ENCODE data around the gene USP32. TPM values are rescaled to one million over a fixed set of nuclear protein-coding genes. Genes with fewer than 3 reads are reported as not detected.

USP32 gene
- total RNA-seq, 1 experiment from 2014 or later: 62.9 TPM

GRCh38 chr17:60283816-60284215 is 108.1 kb downstream of the USP32 start:
- intact Hi-C loops (cut with micrococcal nuclease): no loop called here
- DNase-seq (ENCODE audit: unreplicated experiment): no peak
- TF ChIP-seq CTCF (IDR thresholded peaks at IDR 0.05; ENCODE audit: unreplicated experiment): no peak
- H3K27me3 Mint-ChIP-seq (ENCODE audit: insufficient read depth, unreplicated experiment): no peaks in the 10 kb centered on the region
- peaks cover 33% of the 10 kb centered on the region for H3K36me3 Mint-ChIP-seq (ENCODE audit: insufficient read depth, unreplicated experiment)
- H3K9me3 Mint-ChIP-seq (ENCODE audit: unreplicated experiment): no peaks in the 10 kb centered on the region
- BruUV-seq (replicated peaks): no TSS peak
- CTCF ChIA-PET: no interaction called here
- POLR2A ChIA-PET: interaction anchor here (0.7 kb wide), 1 partner anchor 35 kb away, joined by 3 read pairs; no protein-coding TSS in a partner anchor
- H3K27ac Mint-ChIP-seq (ENCODE audit: low read depth, unreplicated experiment): no peak overlapping the region
- no peaks in the 10 kb centered on the region for H3K4me1 Mint-ChIP-seq (ENCODE audit: insufficient read depth, unreplicated experiment)
- H3K4me3 Mint-ChIP-seq (ENCODE audit: unreplicated experiment): no peak overlapping the region

GRCh38 chr17:60280673-60281072 is 111.3 kb downstream of the USP32 start:
- H3K4me3 Mint-ChIP-seq (ENCODE audit: unreplicated experiment): no peak overlapping the region
- DNase-seq (ENCODE audit: unreplicated experiment): no peak
- H3K27me3 Mint-ChIP-seq (ENCODE audit: insufficient read depth, unreplicated experiment): no peaks in the 10 kb centered on the region
- ChIA-PET POLR2A (no interaction called here), CTCF (interaction anchor here (0.6 kb wide), 1 partner anchor 136 kb away, joined by 4 read pairs; no protein-coding TSS in a partner anchor)
- no peaks in the 10 kb centered on the region for H3K9me3 Mint-ChIP-seq (ENCODE audit: unreplicated experiment)
- H3K27ac Mint-ChIP-seq (ENCODE audit: low read depth, unreplicated experiment): no peak overlapping the region
- no TSS peak for BruUV-seq (replicated peaks)
- H3K4me1 Mint-ChIP-seq (ENCODE audit: insufficient read depth, unreplicated experiment): no peaks in the 10 kb centered on the region
- intact Hi-C loops (cut with micrococcal nuclease): no loop called here
- peaks cover 23% of the 10 kb centered on the region for H3K36me3 Mint-ChIP-seq (ENCODE audit: insufficient read depth, unreplicated experiment)
- no peak for TF ChIP-seq CTCF (IDR thresholded peaks at IDR 0.05; ENCODE audit: unreplicated experiment)

GRCh38 chr17:60278237-60278636 is 113.7 kb downstream of the USP32 start:
- H3K27ac Mint-ChIP-seq (ENCODE audit: low read depth, unreplicated experiment): peak overlapping the region; percentile 0

GRCh38 chr17:60277258-60277657 is 114.7 kb downstream of the USP32 start:
- ChIA-PET POLR2A (no interaction called here), CTCF (interaction anchor here (0.6 to 0.7 kb wide), 2 partner anchors 10 to 134 kb away, joined by 3 to 4 read pairs; no protein-coding TSS in a partner anchor)
- Mint-ChIP-seq H3K4me1 (ENCODE audit: insufficient read depth, unreplicated experiment) (peaks cover 20% of the 10 kb centered on the region), H3K36me3 (ENCODE audit: insufficient read depth, unreplicated experiment) (peaks cover 10% of the 10 kb centered on the region), H3K27me3 (ENCODE audit: insufficient read depth, unreplicated experiment) (no peaks in the 10 kb centered on the region), H3K9me3 (ENCODE audit: unreplicated experiment) (no peaks in the 10 kb centered on the region), H3K27ac (ENCODE audit: low read depth, unreplicated experiment) (no peak overlapping the region), H3K4me3 (ENCODE audit: unreplicated experiment) (no peak overlapping the region)
- no peak for TF ChIP-seq CTCF (IDR thresholded peaks at IDR 0.05; ENCODE audit: unreplicated experiment)
- intact Hi-C loops (cut with micrococcal nuclease): loop anchor here (10.0 kb wide), 1 partner anchor 118 kb away; the partner anchor contains the start of gene USP32
- DNase-seq (ENCODE audit: unreplicated experiment): no peak
- no TSS peak for BruUV-seq (replicated peaks)

More at GRCh38 chr17:60278237-60278636, 113.7 kb downstream of the USP32 start:
- TF ChIP-seq CTCF (IDR thresholded peaks at IDR 0.05; ENCODE audit: unreplicated experiment): no peak
- DNase-seq (ENCODE audit: unreplicated experiment): no peak
- BruUV-seq (replicated peaks): no TSS peak
- H3K4me1 Mint-ChIP-seq (ENCODE audit: insufficient read depth, unreplicated experiment): peaks cover 12% of the 10 kb centered on the region
- POLR2A ChIA-PET: no interaction called here
- H3K4me3 Mint-ChIP-seq (ENCODE audit: unreplicated experiment): no peak overlapping the region
- intact Hi-C loops (cut with micrococcal nuclease): loop anchor here (10.0 kb wide), 1 partner anchor 117 kb away; the partner anchor contains the start of gene USP32
- no peaks in the 10 kb centered on the region for H3K27me3 Mint-ChIP-seq (ENCODE audit: insufficient read depth, unreplicated experiment)
- CTCF ChIA-PET: no interaction called here
- H3K9me3 Mint-ChIP-seq (ENCODE audit: unreplicated experiment): no peaks in the 10 kb centered on the region
- peaks cover 10% of the 10 kb centered on the region for H3K36me3 Mint-ChIP-seq (ENCODE audit: insufficient read depth, unreplicated experiment)
